ENCODE measurements around the gene RRP36. TPM values are rescaled to one million over a fixed set of nuclear protein-coding genes. Genes with fewer than 3 reads are reported as not detected.

The RRP36 gene
- total and polyA plus RNA-seq, 2 of the 8 experiments (the other 6 are each of a cell fraction or from before 2014, with no cell fraction given): 33.9 to 92.3 TPM

DNA sequence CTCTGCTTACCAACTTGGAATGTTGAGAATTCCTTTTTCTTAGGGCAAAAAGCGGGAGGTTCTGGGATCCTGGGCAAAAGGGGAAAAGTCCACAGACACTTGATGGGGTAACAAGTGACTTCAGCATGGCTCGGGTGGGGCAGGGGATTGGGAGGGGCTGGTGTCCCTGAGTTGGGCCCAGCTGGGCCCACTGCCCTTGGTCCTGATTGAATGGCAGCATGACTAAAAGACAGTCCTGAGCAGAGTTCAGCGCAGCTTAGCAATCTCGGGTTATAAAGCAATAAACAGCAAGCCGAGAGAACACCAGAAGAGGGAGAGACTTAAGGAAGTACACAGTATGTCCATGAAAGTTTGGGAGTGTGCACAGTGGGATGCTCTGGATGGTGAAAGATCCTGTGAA, 31.5 kb upstream of the RRP36 start:
- Histone ChIP-seq H3K14ac (ENCODE audit: insufficient read length) (no peak overlapping the region), H3K9ac (replicated peaks in 1 of 4; ENCODE audit: extremely low read depth in 1 of 4, low read depth in 3 of 4, low read length in 3 of 4) (no peak overlapping the region), H3K27ac (ENCODE audit: low read depth, low read length) (no peak overlapping the region), H3K4me2 (ENCODE audit: insufficient read depth in 1 of 2, low read depth in 2 of 2, low read length in 2 of 2) (no peak overlapping the region), H3K79me2 (ENCODE audit: control insufficient read depth in 1 of 2, insufficient read depth in 2 of 2, low read length in 2 of 2) (peaks cover 8 to 15% of the 10 kb centered on the region in 2 experiments; a peak in 2 of 4 replicates), H3K23me2 (ENCODE audit: low read depth, low read length) (no peaks in the 10 kb centered on the region; the same call in 1 of the 2 replicates), H3K36me3 (ENCODE audit: control insufficient read depth in 2 of 4, insufficient read depth in 4 of 4, low read length in 3 of 4) (peaks cover 0 to 9% (median 8%) of the 10 kb centered on the region in 4 experiments; a peak in 4 of 8 replicates), H3K4me1 (replicated peaks in 1 of 4; ENCODE audit: control insufficient read depth in 3 of 4, insufficient read depth in 4 of 4, low read length in 3 of 4) (peaks cover 0 to 4% (median under 1%) of the 10 kb centered on the region in 4 experiments; a peak in 3 of 7 replicates), H3K18ac (ENCODE audit: extremely low read depth, low read length) (no peak overlapping the region), H2BK120ac (replicated peaks; ENCODE audit: low read depth, low read length) (no peak overlapping the region), H2BK5ac (ENCODE audit: low read depth, low read length) (no peak overlapping the region), H2BK12ac (ENCODE audit: low read depth, low read length) (no peak overlapping the region), H3K4ac (replicated peaks; ENCODE audit: insufficient read length, low read depth, low read length) (no peak overlapping the region), H2BK20ac (ENCODE audit: low read length) (no peak overlapping the region), H3K79me1 (ENCODE audit: low read depth, low read length) (peaks cover 11% of the 10 kb centered on the region), H4K5ac (ENCODE audit: insufficient read length, low read depth, low read length) (no peak overlapping the region), H4K8ac (ENCODE audit: extremely low read depth, insufficient read depth, low read length) (no peak overlapping the region), H4K91ac (replicated peaks; ENCODE audit: insufficient read length, low read length) (no peak overlapping the region), H2BK15ac (ENCODE audit: low read length) (no peak overlapping the region), H2AK5ac (ENCODE audit: low read depth, low read length) (no peak overlapping the region), H2AFZ (ENCODE audit: low read length) (no peak overlapping the region), H3K23ac (ENCODE audit: insufficient read length) (no peak overlapping the region), H3K56ac (replicated peaks; ENCODE audit: insufficient read length, low read depth, low read length) (no peak overlapping the region), H4K20me1 (replicated peaks in 1 of 2; ENCODE audit: control insufficient read depth in 1 of 2, insufficient read depth in 2 of 2, low read length in 2 of 2) (peaks cover 0 to 12% of the 10 kb centered on the region in 2 experiments), H3K9me3 (ENCODE audit: insufficient read depth in 2 of 2, low read depth in 1 of 2, low read length in 1 of 2) (no peaks in the 10 kb centered on the region), H3K4me3 (ENCODE audit: extremely low read depth in 1 of 4, insufficient read depth in 2 of 4, low read depth in 3 of 4, low read length in 4 of 4) (no peak overlapping the region), H3K27me3 (replicated peaks in 1 of 4; ENCODE audit: control insufficient read depth in 3 of 4, extremely low read depth in 1 of 4, insufficient read depth in 3 of 4, low read length in 3 of 4) (no peaks in the 10 kb centered on the region)
- POLR2A ChIA-PET (ENCODE audit: partially characterized antibody): interaction anchor here (4.1 kb wide), 1 partner anchor 11 kb away, joined by 25 read pairs; the partner anchor contains the start of gene PEX6
- FAIRE-seq (no peak), DNase-seq (ENCODE audit: low read depth in 1 of 2, low spot score in 2 of 2) (no peak)
- WGBS, 2 experiments (ENCODE audit: extremely low coverage in 1 of 2, insufficient coverage in 1 of 2, insufficient read length in 1 of 2, insufficient replicate concordance in 2 of 2, low coverage in 1 of 2, low lambda C conversion rate in 2 of 2, missing lambda C conversion rate in 1 of 2): 93% methylated on average over 5 of the region's 5 CpGs; no CpG with 5 or more reads in 1 of the 2 experiments
- CTCF ChIA-PET (ENCODE audit: partially characterized antibody): interaction anchor here (0.5 to 2.9 kb wide), 4 partner anchors 11 to 467 kb away, joined by 3 to 13 read pairs (median 3); partner anchors contain the start of gene PEX6
- TF ChIP-seq SP4 (IDR thresholded peaks at IDR 0.05; ENCODE audit: low read length) (no peak), USF2 (IDR thresholded peaks at IDR 0.05; ENCODE audit: low read length) (no peak), SUZ12 (IDR thresholded peaks at IDR 0.05; ENCODE audit: low read length) (no peak), ZNF274 (IDR thresholded peaks at IDR 0.05; ENCODE audit: borderline replicate concordance, extremely low read depth, low read length) (no peak), HDAC2 (IDR thresholded peaks at IDR 0.05; ENCODE audit: borderline replicate concordance in 1 of 2, low read depth in 2 of 2, low read length in 2 of 2) (no peak), TBP (IDR thresholded peaks at IDR 0.05; ENCODE audit: low read depth, low read length) (no peak), EGR1 (IDR thresholded peaks at IDR 0.05; ENCODE audit: borderline replicate concordance, low read depth, low read length) (no peak), GTF2F1 (IDR thresholded peaks at IDR 0.05; ENCODE audit: borderline replicate concordance, low read depth, low read length) (no peak), CBX5 (IDR thresholded peaks at IDR 0.05; ENCODE audit: low read depth, low read length) (no peak), YY1 (IDR thresholded peaks at IDR 0.05; ENCODE audit: low read depth, low read length) (no peak), TEAD4 (IDR thresholded peaks at IDR 0.05; ENCODE audit: low read depth, low read length) (no peak), JUN (IDR thresholded peaks at IDR 0.05; ENCODE audit: low read depth, low read length) (no peak), RFX5 (IDR thresholded peaks at IDR 0.05; ENCODE audit: borderline replicate concordance, low read depth, low read length) (no peak)
